Measurements from ENCODE around the gene CROT.
A peak's percentile ranks its signal among the peaks of the same experiment; 100 is the strongest.

CROT gene

DNA sequence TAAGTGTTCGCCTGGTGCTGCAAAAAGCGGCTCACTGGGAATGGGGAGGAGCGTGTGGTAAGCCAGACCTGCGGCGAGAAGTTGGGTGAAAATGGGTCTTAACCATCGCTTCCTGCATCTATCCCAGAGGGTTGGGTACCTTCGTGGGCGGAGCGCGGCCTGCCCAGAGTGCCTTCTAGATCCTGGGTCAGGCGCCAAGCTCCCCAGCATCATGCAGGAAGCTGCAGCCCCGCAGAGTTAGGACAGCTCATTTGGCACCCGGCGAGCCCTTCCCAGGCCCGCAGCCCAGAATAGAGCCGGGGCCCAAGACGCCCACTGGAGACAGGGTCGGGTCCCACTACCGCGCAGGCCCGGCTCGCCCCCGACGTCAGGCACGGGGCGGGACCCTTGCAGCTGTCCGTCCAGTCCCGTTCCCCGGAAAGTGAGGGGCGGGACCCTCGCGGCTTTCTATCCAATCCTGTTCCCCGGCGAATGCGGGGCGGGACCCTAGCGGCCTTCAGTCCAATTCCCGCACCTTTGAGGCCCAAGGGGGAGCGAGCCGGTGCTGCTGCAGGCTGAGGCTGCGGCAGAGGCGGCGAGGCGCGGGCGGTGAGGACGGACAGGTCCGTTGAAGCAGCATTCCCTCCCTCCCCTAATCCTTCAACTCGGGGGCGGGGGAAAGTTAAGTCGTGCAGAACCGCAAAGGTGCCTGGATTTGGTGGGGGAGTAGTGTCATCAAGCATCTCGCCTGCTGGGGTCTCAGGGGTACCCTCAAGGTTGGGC is at the start of gene CROT:
TSS of gene CROT (plus strand) at position 499 of the 762 bp plus-strand sequence. CDS start 3,405 bp downstream, outside the sequence.
- DNase-seq (ENCODE audit: low read depth, low spot score), result peak; percentile 95

GRCh38 chr7:87300756-87301155 is 44.7 kb upstream of the CROT start:
- no peak for DNase-seq (ENCODE audit: low read depth, low spot score)

GRCh38 chr7:87310790-87311419 is 34.6 kb upstream of the CROT start:
- DNase-seq (ENCODE audit: low read depth, low spot score), result no peak

- peak; percentile 73 for DNase-seq (ENCODE audit: low read depth, low spot score)
Measured at GRCh38 chr7:87312215-87312865, 33.1 kb upstream of the CROT start.

DNA sequence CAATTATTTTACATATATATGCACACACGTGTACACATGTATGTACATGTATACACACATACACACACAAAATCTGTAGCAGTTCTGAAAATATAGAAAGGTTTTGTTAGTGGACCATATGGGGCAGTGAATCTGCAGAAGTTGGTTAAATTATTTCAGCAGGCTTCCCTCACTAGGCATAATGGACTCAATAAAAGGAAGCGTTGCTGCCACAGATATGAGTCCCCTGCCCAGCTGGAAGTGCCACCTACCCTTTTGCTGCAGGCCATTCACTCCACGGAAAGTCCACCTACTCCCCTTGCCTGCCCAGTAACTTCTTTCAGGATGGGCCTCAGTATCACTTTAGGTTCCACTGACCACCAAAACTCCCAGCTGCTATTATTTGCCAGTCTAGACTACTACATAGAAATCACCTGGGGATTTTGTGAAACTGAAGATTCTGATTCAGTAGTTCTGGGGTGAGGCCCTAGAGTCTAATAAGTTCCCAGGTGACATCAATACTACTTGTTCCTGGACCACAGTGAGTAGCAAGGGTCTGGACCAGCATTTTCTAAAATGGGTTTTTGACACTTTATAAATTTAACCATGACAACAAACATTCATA is 29.3 kb upstream of the CROT start:
- DNase-seq (ENCODE audit: low read depth, low spot score), result no peak

DNA sequence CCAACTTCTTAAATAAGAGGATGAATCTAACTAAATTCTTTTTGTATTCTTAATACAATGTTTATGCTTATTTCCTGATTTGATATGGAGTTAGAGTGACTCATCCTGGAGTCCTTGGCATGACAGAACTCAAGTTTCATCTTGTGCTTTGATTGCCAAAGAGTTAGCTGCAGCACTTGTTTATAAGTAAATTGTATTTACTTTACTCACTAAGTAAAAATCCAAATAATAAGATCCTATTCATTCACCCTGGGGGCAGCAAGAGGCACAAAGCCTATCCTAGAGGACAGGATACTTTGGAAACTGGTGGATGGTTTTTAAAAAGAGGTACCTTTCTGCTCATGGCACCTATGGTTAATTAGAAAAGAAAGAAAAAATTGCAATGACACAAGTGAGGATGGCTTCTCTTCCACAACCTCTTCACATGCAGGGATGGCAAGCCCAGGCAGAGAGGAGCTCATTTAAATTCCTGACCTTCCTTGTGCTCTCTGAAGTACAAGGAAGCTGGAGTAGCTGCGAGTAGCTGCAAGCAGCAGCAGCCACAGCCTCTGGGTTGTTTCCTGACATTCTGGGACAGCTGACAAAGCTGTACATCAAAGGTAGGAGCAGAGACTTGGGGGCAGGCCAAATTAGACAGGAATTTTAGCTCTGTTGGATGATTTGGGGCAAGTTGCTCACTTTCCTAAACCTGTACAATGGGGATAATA is 28.5 kb upstream of the CROT start:
- DNase-seq (ENCODE audit: low read depth, low spot score), result peak; percentile 58

- DNase-seq (ENCODE audit: low read depth, low spot score), result no peak
Measured at GRCh38 chr7:87317691-87318245, 27.7 kb upstream of the CROT start.

DNA sequence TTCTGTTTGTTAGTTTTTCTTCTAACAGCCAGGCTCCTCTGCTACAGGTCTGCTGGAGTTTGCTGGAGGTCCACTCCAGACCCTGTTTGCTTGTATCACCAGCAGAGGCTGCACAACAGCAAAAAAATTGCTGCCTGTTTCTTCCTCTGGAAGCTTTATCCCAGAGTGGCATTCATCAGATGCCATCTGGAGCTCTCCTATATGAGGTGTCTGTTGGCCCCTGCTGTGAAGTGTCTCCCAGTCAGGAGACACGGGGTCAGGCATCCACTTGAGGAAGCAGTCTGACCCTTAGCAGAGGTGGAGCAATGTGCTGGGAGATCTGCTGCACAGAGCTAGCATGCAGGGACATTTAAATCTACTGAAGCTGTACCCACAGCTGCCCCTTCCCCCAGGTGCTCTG is 26.7 kb upstream of the CROT start:
- DNase-seq (ENCODE audit: low read depth, low spot score), result no peak

- DNase-seq (ENCODE audit: low read depth, low spot score), result peak; percentile 14
Measured at GRCh38 chr7:87319154-87319581, 26.3 kb upstream of the CROT start.

GRCh38 chr7:87322912-87323311 is 22.6 kb upstream of the CROT start:
- DNase-seq (ENCODE audit: low read depth, low spot score), result peak; percentile 36

GRCh38 chr7:87325576-87326370 is 19.7 kb upstream of the CROT start:
- DNase-seq (ENCODE audit: low read depth, low spot score), result no peak

DNA sequence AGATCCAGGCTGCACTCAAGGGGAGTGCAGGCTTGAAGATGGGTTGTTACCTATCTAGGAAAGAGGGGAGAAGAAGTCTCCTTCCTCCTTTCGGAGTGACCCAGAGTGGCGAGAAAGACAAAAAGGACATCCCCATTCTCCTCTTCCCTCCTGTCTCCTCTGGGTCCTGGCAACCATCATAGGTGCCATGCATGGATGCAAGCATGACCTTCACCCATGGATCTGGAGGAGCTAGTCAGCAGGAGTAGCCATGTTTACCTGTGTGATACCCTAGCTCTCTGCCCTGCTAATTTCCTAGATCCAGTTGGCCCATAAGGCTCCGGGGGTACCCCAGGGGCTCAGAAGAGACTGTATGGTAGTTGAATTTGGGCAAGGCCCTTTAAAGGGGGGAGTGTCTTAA is 17.2 kb upstream of the CROT start:
- DNase-seq (ENCODE audit: low read depth, low spot score), result no peak

DNA sequence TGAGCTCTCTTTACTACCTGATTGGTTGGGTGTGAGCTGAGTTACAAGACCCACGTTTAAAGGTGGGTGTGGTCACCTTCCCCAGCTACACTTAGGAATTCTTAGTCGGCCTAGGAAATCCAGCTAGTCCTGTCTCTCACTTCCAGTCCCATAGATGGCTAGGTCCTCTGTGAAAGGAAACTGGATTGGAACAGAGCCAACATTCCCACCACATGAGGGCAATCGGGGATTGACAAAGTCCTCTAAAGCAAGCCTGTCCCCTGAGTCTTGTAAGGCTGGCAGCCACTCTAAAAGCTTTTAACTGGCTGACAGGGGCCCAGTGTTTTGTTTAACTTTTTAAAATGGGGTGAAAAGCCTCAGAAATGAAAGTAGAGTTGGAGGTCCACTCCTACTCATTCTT is 15.1 kb upstream of the CROT start:
- peak; percentile 8 for DNase-seq (ENCODE audit: low read depth, low spot score)

GRCh38 chr7:87330942-87331341 is 14.5 kb upstream of the CROT start:
- peak; percentile 53 for DNase-seq (ENCODE audit: low read depth, low spot score)

- no peak for DNase-seq (ENCODE audit: low read depth, low spot score)
Measured at GRCh38 chr7:87331687-87332252, 13.7 kb upstream of the CROT start.

GRCh38 chr7:87332321-87332720 is 13.1 kb upstream of the CROT start:
- DNase-seq (ENCODE audit: low read depth, low spot score), result no peak

- DNase-seq (ENCODE audit: low read depth, low spot score), result no peak
Measured at GRCh38 chr7:87336136-87336535, 9.3 kb upstream of the CROT start.

DNA sequence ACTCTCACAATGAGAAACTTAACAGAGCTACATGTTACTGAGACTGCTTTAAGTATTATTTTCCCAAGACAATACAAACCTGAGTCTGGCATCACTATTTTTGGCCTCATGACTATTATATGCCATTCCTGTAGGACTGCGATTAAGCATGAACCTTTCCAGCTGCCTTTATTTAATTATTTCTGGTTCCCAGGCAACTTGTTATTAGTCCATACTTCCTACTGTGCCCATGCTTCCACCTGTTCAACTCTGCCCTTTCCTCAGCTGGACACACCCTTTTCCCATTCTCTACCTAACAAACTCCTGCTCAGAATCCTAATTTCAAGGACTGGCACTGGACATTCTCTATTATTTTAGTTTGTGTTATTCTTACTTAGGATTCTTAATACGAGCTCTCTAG is 8.1 kb upstream of the CROT start:
- DNase-seq (ENCODE audit: low read depth, low spot score), result no peak

- peak; percentile 6 for DNase-seq (ENCODE audit: low read depth, low spot score)
Measured at GRCh38 chr7:87339373-87339897, 6.0 kb upstream of the CROT start.

DNA sequence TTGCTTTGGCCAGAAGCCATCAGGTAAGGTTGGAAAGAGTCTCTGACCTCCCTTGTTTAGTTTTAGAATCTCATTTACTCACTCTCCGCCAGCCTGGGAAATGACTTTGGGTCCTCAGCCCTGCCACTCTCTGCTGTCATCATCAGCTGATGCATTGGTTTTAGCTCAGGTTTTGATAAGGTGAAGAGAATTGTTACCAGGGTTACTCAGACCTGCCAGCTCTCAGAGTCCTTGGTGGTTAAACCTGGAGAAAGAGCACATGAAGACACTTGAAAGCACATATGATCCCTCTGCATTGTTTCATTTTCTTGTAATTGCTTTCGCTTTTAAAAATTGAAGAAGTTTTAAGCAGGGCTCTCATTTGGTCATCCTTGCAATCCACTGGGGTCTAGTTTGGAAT is 4.0 kb upstream of the CROT start:
- no peak for DNase-seq (ENCODE audit: low read depth, low spot score)

Data from ELF-1 (cell line).